ENCODE results near the gene PARG.
"Not testable (repeated sequence)": the region's sequence is repeated elsewhere in the genome, so short reads cannot be mapped to it uniquely, and the experiment has no call there.

DNA sequence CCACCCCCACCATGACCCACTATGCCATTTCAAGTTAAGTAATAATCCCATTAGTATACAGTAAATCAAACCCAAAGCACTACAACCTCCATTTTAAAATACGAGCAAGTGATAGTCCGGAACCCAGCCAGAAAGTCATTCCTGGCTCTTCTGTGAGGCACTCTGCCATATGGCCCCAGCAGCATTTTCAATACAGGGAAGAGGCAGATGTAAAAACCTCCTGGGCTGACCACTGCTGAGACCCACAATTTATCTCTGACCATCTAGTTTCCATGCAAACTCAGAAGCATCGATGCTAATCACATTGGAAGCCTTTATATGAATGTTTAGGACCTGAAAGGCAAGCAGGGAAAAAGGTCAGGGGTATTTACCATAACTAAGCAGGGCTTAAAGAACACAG is 69.1 kb downstream of the PARG start:
- TF ChIP-seq, protein P1, sequence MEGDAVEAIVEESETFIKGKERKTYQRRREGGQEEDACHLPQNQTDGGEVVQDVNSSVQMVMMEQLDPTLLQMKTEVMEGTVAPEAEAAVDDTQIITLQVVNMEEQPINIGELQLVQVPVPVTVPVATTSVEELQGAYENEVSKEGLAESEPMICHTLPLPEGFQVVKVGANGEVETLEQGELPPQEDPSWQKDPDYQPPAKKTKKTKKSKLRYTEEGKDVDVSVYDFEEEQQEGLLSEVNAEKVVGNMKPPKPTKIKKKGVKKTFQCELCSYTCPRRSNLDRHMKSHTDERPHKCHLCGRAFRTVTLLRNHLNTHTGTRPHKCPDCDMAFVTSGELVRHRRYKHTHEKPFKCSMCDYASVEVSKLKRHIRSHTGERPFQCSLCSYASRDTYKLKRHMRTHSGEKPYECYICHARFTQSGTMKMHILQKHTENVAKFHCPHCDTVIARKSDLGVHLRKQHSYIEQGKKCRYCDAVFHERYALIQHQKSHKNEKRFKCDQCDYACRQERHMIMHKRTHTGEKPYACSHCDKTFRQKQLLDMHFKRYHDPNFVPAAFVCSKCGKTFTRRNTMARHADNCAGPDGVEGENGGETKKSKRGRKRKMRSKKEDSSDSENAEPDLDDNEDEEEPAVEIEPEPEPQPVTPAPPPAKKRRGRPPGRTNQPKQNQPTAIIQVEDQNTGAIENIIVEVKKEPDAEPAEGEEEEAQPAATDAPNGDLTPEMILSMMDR (IDR thresholded peaks at IDR 0.05) = not testable (repeated sequence)
- not testable (repeated sequence) for TF ChIP-seq POLR2A (IDR thresholded peaks at IDR 0.05)

Data from tibial nerve (tissue), 3 donors.